HG02852 (cell line): ENCODE measurements around the gene IL17B.
A peak's percentile ranks its signal among the peaks of the same experiment; 100 is the strongest.

Experiments
- ATAC-seq: cut with Tn5 transposase; IDR thresholded peaks from one replicate; pipeline ENCODE4 v1.9.1; 2021; ENCODE audit warnings: mild to moderate bottlenecking, moderate library complexity; ENCODE audit not compliant: unreplicated experiment

The IL17B gene

DNA sequence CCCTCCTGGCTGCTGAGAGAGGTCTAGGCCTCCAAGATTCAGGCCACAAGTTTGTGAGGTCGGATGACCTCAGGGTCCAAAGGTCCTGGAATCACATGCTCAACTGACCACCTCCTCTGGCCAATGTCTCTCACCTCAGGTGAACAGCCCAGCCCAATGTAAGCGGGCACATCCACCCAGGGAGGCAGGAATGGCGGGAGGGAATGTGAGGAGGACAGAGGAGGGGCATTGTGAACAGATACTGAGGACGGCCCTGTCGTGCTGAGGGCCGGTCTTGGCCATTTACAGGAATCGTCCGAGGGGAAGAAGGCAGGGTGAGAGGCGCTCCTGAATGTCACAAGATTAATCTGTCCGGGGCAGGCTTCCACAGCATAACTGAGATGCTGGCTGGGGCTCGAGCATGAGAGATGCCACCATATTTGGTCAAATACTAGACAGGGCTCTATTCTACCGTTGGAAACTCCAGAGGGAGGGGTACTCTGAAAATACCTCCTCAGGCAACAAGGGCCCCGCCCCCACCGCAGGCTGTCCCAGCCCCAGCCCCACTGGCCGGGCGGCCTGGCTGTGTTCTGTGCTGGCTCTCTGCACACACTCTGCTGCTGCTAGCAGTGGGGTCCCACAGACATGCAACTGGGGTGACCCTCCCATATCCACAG is 1.5 kb upstream of the IL17B start:
- no peak for ATAC-seq

DNA sequence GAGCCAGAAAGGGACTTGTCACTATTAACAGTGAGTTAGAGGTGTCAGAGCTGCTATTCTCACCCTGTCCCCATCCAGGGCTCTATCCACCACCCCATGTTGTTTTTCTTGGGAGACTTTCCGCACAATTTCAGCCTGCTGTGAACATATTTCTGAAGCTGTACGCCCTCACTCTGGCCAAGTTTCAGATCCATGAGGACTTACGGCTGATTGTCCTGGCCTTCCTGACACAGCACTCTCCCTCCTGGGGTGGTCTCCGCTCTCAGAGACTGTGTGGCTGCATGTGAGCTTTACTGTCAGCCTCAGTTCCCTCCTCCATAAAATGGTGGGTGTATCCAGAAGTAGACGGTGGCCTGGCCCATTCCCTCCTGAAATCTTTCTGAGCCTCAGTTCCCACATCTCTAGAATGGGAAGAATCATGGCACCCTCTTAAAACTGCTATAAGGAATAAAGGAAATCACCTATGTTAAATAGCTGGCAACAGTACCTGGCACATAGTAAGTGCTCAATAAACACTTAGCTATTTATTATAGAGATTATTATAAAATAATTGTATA is 804 bp upstream of the IL17B start:
- no peak for ATAC-seq

GRCh38 chr5:149378241-149378820 is 761 bp downstream of the IL17B start:
- no peak for ATAC-seq

GRCh38 chr5:149376711-149377447 is 2.2 kb downstream of the IL17B start:
- ATAC-seq: no peak

- no peak for ATAC-seq
Measured at GRCh38 chr5:149376104-149376503, 3.0 kb downstream of the IL17B start.

- ATAC-seq: no peak
Measured at GRCh38 chr5:149375434-149375833, 3.7 kb downstream of the IL17B start.

DNA sequence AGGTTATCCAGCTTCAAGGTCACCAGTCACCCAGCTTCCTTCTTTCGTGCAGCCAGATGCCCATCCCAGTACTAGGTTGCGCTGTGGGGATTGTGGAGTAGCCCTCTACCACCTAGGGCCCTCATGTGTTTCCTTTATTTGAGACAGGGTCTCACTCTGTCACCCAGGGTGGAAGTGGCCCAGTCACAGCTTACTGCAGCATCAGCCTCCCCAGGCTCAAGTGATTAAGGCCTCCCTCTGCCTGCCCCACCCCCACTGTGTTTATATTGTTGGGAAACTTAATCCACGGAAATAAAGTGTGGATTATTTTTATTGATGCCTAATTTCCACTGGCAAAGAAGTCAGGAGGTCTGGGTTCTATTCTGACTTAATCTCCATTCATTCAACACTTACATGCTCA is 4.3 kb downstream of the IL17B start:
- no peak for ATAC-seq

- no peak for ATAC-seq
Measured at GRCh38 chr5:149374303-149374702, 4.8 kb downstream of the IL17B start.

GRCh38 chr5:149372932-149373331 is 6.2 kb downstream of the IL17B start:
- no peak for ATAC-seq

- ATAC-seq: no peak
Measured at GRCh38 chr5:149372076-149372795, 6.9 kb downstream of the IL17B start.

GRCh38 chr5:149371296-149371962 is 7.7 kb downstream of the IL17B start:
- peak; percentile 85 for ATAC-seq

- ATAC-seq: no peak
Measured at GRCh38 chr5:149370878-149371277, 8.2 kb downstream of the IL17B start.

GRCh38 chr5:149367972-149368645 is 11.0 kb downstream of the IL17B start:
- ATAC-seq: no peak

DNA sequence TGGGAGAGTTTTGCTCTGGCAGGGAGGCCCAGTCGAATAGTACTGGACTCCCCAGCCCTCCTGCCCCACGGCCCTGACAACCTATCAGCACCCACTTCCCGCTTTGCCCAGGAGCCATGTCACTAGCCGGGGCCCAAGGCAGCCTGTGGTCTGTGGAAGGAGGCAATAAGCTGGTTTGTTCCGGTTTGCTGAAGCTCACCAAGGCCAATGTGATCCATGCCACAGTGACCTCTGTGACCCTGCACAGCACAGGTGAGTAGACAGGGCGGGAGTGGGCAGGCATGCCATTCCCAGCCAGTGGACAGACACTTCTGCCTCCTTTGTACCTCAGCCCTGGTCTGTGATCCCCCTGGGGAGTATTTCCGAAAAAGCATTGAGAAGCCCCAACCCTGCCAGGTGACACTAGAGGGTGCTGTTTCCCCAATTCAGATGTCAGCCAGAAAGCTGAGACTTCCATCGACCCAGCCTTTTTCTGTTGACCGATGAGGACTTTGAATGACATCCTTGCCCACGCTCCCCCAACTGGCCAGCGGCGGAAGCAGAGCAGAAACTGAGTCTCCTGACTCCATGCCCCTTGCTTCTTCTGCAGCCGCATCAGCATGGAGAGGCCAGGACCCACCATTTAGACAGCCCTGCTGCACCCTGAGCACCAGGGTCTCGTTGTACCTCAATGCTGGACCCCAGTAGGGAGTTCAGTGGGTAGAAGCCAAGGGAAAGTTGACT is 11.7 kb downstream of the IL17B start:
- ATAC-seq: peak; percentile 65

DNA sequence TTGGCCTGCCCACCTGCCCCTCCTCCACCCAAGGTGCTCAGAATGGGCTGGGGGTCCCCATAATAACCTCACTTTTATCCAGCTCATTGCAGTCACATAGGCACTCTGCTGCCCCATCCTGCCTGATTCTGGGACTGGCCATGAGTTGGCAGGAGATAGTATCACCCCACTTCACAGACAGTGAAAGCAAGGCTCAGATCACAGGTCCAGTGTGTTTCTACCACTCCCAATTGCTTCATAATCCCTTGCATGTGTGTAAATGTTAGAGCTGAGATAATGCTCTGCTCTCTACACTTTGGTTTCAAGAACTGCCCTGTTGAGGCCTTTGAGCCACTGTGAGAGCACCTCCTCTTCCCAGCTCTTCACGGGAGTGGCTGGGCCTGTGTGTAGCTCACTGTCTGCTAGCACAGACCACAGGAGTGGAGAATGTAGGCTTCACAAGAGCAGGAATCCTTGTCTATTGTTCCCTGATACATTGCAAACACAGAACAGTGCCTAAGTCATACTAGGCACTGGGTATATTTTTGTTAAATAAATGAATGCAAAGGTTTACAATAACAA is 12.8 kb downstream of the IL17B start:
- no peak for ATAC-seq

DNA sequence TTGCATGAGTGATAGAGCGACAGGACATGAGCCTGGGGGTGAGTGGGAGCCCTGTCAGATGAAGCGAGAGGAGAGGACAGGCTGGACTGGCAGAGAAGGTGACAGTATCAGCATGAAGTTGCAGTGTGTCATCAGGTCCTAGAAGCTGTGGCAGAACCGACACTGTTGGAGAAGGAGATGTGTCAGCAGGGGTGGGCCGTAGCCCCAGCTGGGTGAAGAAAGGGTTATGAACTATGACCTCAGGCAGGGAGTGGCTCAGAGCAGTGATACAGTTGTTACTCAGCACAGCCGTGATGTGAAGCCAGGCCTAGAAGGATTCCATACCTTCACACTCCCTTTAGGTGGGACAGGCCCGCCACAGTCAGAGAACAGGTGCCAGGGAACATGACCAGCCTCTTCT is 13.7 kb downstream of the IL17B start:
- ATAC-seq: no peak

GRCh38 chr5:149364719-149365118 is 14.4 kb downstream of the IL17B start:
- no peak for ATAC-seq

- ATAC-seq: no peak
Measured at GRCh38 chr5:149363936-149364335, 15.2 kb downstream of the IL17B start.

- no peak for ATAC-seq
Measured at GRCh38 chr5:149363358-149363757, 15.7 kb downstream of the IL17B start.
